ENCODE data around the gene TTLL5.

TTLL5 gene

DNA sequence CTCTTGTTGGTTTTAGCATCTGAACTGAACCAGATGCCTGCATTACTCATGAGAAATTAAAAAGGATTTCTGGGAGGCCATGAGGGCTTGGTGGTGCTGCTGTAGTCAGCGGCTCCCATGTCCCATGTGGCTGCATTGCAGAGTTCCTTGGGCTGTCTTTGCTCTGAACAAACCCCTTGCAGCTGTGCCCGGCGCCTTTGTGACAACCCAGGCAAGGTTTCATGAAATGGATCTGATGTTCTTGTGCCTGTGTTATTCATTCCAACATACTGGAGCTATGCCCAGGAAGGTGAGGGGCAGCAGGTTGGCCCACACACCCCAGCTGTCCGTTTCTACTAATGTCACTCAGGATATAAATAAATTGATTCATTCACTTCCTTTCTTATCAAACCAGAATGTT lies 280.0 kb downstream of the TTLL5 start (continued):
- TF ChIP-seq, protein P1, sequence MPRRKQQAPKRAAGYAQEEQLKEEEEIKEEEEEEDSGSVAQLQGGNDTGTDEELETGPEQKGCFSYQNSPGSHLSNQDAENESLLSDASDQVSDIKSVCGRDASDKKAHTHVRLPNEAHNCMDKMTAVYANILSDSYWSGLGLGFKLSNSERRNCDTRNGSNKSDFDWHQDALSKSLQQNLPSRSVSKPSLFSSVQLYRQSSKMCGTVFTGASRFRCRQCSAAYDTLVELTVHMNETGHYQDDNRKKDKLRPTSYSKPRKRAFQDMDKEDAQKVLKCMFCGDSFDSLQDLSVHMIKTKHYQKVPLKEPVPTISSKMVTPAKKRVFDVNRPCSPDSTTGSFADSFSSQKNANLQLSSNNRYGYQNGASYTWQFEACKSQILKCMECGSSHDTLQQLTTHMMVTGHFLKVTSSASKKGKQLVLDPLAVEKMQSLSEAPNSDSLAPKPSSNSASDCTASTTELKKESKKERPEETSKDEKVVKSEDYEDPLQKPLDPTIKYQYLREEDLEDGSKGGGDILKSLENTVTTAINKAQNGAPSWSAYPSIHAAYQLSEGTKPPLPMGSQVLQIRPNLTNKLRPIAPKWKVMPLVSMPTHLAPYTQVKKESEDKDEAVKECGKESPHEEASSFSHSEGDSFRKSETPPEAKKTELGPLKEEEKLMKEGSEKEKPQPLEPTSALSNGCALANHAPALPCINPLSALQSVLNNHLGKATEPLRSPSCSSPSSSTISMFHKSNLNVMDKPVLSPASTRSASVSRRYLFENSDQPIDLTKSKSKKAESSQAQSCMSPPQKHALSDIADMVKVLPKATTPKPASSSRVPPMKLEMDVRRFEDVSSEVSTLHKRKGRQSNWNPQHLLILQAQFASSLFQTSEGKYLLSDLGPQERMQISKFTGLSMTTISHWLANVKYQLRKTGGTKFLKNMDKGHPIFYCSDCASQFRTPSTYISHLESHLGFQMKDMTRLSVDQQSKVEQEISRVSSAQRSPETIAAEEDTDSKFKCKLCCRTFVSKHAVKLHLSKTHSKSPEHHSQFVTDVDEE (CRISPR knock-in tag; IDR thresholded peaks at IDR 0.05): no peak

DNA sequence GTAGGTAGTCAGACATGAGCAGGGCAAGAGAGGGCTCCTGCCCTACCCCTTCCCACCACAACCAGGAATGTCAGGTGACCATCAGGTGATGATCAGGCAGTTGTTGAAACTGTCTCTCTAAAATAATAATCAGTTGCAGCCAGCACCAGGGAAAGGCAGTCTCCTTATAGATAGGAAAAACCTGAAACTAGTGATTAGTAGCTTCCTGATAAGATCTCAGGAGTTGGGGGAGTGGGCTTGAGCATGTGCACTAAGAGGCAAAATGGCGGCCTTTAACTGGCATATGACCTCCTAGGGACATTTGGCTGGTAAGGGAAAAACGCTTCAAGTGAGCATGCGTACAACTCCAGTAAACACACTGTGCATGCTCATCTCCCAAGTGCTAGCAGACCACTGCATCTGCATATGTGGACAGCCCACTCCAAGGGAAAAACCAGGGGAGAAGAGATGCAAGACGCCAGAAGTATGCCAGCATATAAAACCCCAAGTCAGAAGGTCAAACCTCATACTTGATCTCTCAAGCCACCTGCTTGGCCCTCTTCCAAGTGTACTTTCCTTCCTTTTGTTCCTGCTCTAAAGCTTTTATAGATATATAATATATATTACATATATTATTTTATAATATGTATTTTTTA lies 283.7 kb downstream of the TTLL5 start:
- no peak for ATAC-seq
- TF ChIP-seq ZFP3 (CRISPR knock-in tag; IDR thresholded peaks at IDR 0.05) (no peak), ZNF565 (CRISPR knock-in tag; conservative IDR thresholded peaks at IDR 0.05; ENCODE audit: low read depth) (no peak), TOX (CRISPR knock-in tag; IDR thresholded peaks at IDR 0.05; ENCODE audit: borderline replicate concordance) (no peak)
- TF ChIP-seq, protein P1 (CRISPR knock-in tag; IDR thresholded peaks at IDR 0.05): no peak
- TF ChIP-seq, protein P2, sequence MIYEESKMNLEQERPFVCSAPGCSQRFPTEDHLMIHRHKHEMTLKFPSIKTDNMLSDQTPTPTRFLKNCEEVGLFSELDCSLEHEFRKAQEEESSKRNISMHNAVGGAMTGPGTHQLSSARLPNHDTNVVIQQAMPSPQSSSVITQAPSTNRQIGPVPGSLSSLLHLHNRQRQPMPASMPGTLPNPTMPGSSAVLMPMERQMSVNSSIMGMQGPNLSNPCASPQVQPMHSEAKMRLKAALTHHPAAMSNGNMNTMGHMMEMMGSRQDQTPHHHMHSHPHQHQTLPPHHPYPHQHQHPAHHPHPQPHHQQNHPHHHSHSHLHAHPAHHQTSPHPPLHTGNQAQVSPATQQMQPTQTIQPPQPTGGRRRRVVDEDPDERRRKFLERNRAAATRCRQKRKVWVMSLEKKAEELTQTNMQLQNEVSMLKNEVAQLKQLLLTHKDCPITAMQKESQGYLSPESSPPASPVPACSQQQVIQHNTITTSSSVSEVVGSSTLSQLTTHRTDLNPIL (CRISPR knock-in tag; IDR thresholded peaks at IDR 0.05; ENCODE audit: low read depth): no peak
- TF ChIP-seq, protein P3, sequence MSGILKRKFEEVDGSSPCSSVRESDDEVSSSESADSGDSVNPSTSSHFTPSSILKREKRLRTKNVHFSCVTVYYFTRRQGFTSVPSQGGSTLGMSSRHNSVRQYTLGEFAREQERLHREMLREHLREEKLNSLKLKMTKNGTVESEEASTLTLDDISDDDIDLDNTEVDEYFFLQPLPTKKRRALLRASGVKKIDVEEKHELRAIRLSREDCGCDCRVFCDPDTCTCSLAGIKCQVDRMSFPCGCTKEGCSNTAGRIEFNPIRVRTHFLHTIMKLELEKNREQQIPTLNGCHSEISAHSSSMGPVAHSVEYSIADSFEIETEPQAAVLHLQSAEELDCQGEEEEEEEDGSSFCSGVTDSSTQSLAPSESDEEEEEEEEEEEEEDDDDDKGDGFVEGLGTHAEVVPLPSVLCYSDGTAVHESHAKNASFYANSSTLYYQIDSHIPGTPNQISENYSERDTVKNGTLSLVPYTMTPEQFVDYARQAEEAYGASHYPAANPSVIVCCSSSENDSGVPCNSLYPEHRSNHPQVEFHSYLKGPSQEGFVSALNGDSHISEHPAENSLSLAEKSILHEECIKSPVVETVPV (CRISPR knock-in tag; IDR thresholded peaks at IDR 0.05): no peak

DNA sequence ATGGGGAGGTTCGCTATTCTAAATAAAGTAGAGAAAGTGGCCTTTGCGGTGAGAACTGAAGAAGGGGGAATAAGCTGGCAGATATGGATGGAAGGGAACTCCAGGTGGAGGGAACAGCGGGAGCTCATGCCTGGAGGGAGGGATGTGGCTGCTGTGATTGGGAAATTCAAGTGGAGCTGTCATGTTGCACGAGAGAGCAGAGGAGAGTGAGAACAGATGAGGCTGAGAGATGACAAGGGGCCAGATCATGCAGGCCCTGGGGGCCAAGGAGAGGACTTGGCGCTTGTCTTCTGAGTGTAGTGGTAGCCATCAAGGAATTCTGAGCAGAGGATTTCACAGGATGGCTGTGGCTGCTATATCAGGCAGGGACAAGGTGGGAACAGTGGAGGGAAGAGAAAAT lies 285.7 kb downstream of the TTLL5 start:
- no peak for ATAC-seq
- TF ChIP-seq PPARA (CRISPR knock-in tag; IDR thresholded peaks at IDR 0.05; ENCODE audit: borderline replicate concordance) (no peak), ISL1 (CRISPR knock-in tag; IDR thresholded peaks at IDR 0.05) (no peak), GLIS3 (CRISPR knock-in tag; IDR thresholded peaks at IDR 0.05) (no peak), SNAI2 (CRISPR knock-in tag; IDR thresholded peaks at IDR 0.05) (no peak), CSDC2 (CRISPR knock-in tag; IDR thresholded peaks at IDR 0.05) (no peak), OSR1 (CRISPR knock-in tag; IDR thresholded peaks at IDR 0.05) (no peak), ESRRG (CRISPR knock-in tag; IDR thresholded peaks at IDR 0.05) (no peak), ZFP3 (CRISPR knock-in tag; IDR thresholded peaks at IDR 0.05) (no peak), ZNF70 (CRISPR knock-in tag; IDR thresholded peaks at IDR 0.05) (no peak), ZNF565 (CRISPR knock-in tag; conservative IDR thresholded peaks at IDR 0.05; ENCODE audit: low read depth) (no peak), ZFP30 (CRISPR knock-in tag; IDR thresholded peaks at IDR 0.05) (no peak), ZNF8 (CRISPR knock-in tag; IDR thresholded peaks at IDR 0.05) (no peak)
- TF ChIP-seq, protein P1 (CRISPR knock-in tag; IDR thresholded peaks at IDR 0.05): no peak
- TF ChIP-seq, protein P3 (CRISPR knock-in tag; IDR thresholded peaks at IDR 0.05): no peak
- TF ChIP-seq, protein P4, sequence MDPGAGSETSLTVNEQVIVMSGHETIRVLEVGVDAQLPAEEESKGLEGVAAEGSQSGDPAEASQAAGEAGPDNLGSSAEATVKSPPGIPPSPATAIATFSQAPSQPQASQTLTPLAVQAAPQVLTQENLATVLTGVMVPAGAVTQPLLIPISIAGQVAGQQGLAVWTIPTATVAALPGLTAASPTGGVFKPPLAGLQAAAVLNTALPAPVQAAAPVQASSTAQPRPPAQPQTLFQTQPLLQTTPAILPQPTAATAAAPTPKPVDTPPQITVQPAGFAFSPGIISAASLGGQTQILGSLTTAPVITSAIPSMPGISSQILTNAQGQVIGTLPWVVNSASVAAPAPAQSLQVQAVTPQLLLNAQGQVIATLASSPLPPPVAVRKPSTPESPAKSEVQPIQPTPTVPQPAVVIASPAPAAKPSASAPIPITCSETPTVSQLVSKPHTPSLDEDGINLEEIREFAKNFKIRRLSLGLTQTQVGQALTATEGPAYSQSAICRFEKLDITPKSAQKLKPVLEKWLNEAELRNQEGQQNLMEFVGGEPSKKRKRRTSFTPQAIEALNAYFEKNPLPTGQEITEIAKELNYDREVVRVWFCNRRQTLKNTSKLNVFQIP (CRISPR knock-in tag; IDR thresholded peaks at IDR 0.05; ENCODE audit: borderline replicate concordance, low read depth): no peak
- TF ChIP-seq, protein P5, sequence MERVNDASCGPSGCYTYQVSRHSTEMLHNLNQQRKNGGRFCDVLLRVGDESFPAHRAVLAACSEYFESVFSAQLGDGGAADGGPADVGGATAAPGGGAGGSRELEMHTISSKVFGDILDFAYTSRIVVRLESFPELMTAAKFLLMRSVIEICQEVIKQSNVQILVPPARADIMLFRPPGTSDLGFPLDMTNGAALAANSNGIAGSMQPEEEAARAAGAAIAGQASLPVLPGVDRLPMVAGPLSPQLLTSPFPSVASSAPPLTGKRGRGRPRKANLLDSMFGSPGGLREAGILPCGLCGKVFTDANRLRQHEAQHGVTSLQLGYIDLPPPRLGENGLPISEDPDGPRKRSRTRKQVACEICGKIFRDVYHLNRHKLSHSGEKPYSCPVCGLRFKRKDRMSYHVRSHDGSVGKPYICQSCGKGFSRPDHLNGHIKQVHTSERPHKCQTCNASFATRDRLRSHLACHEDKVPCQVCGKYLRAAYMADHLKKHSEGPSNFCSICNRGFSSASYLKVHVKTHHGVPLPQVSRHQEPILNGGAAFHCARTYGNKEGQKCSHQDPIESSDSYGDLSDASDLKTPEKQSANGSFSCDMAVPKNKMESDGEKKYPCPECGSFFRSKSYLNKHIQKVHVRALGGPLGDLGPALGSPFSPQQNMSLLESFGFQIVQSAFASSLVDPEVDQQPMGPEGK (CRISPR knock-in tag; IDR thresholded peaks at IDR 0.05; ENCODE audit: borderline replicate concordance): no peak
- TF ChIP-seq, protein P2 (CRISPR knock-in tag; IDR thresholded peaks at IDR 0.05; ENCODE audit: low read depth): no peak

Measured in SK-N-SH treated with all-trans-retinoic acid at 6 μM for 48 hours (cell line).